ENCODE data around the gene RPS27. TPM values are rescaled to one million over a fixed set of nuclear protein-coding genes. Genes with fewer than 3 reads are reported as not detected.

The RPS27 gene
- total RNA-seq, 1 donor from 2014 or later, result 3,463 TPM

DNA sequence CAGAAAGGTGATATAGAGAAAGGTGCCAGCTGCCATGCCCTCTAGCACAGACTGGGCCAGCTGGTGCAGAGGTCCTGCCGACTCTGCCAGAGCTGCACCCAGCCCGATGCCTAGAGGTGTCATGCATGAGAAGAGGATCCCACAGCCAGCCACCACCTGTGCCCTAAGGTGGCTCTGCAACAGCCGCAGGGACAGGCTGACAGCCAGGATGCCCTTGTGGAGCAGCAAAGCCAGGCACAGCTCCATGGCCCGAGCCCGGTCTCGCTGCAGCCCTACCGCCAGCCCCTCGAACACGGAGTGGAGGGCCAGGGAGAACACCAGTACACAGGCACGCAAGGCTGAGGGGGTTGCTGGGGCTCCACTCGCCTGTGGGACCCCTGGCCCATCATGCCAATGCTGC is 30.4 kb upstream of the RPS27 start:
- intact Hi-C loops (cut with micrococcal nuclease), result no loop called here
- Mint-ChIP-seq H3K36me3 (ENCODE audit: low read depth) (peaks cover 68% of the 10 kb centered on the region), H3K9me3 (no peaks in the 10 kb centered on the region), H3K27ac (peak overlapping the region; percentile 26), H3K27me3 (no peaks in the 10 kb centered on the region), H3K4me1 (peaks cover 73% of the 10 kb centered on the region), H3K4me3 (no peak overlapping the region)
- ATAC-seq (ENCODE audit: low read depth) (no peak), DNase-seq (no peak)
- ChIA-PET CTCF (no interaction called here), POLR2A (interaction anchor here (0.6 to 8.3 kb wide), 6 partner anchors 11 to 243 kb away, joined by 3 to 234 read pairs (median 35); partner anchors contain the start of genes DENND4B, GATAD2B, JTB and RAB13)
- TF ChIP-seq, protein P1, sequence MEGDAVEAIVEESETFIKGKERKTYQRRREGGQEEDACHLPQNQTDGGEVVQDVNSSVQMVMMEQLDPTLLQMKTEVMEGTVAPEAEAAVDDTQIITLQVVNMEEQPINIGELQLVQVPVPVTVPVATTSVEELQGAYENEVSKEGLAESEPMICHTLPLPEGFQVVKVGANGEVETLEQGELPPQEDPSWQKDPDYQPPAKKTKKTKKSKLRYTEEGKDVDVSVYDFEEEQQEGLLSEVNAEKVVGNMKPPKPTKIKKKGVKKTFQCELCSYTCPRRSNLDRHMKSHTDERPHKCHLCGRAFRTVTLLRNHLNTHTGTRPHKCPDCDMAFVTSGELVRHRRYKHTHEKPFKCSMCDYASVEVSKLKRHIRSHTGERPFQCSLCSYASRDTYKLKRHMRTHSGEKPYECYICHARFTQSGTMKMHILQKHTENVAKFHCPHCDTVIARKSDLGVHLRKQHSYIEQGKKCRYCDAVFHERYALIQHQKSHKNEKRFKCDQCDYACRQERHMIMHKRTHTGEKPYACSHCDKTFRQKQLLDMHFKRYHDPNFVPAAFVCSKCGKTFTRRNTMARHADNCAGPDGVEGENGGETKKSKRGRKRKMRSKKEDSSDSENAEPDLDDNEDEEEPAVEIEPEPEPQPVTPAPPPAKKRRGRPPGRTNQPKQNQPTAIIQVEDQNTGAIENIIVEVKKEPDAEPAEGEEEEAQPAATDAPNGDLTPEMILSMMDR (IDR thresholded peaks at IDR 0.05), result no peak

DNA sequence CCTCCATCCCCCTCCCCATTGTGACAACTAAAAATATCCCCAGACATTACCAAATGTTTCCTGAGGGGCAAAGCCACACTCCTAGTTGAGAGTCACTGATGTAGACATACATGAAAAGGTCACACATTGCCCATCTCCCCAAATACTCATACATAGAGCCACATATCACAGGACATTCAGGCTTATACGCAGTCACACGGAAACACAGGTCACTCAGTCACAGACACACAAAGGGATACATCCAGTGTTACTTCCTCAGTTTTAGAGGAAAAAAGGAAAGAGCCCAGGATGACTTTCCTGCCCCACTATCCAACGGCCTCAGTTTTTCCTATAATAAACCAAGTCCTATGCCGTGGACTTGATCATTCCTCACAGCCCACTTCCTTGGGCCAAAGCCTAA is 29.1 kb upstream of the RPS27 start:
- H3K9me3 Mint-ChIP-seq, result no peaks in the 10 kb centered on the region
- DNase-seq (no peak), ATAC-seq (ENCODE audit: low read depth) (no peak)
- peaks cover 74% of the 10 kb centered on the region for H3K4me1 Mint-ChIP-seq
- intact Hi-C loops (cut with micrococcal nuclease), result no loop called here
- peak overlapping the region; percentile 89 for H3K4me3 Mint-ChIP-seq
- no peaks in the 10 kb centered on the region for H3K27me3 Mint-ChIP-seq
- H3K36me3 Mint-ChIP-seq (ENCODE audit: low read depth), result peaks cover 65% of the 10 kb centered on the region
- ChIA-PET CTCF (no interaction called here), POLR2A (interaction anchor here (0.6 to 8.3 kb wide), 4 partner anchors 15 to 121 kb away, joined by 7 to 234 read pairs (median 166); partner anchors contain the start of genes DENND4B and JTB)
- TF ChIP-seq, protein P1 (IDR thresholded peaks at IDR 0.05), result no peak
- peak overlapping the region; percentile 30 for H3K27ac Mint-ChIP-seq

DNA sequence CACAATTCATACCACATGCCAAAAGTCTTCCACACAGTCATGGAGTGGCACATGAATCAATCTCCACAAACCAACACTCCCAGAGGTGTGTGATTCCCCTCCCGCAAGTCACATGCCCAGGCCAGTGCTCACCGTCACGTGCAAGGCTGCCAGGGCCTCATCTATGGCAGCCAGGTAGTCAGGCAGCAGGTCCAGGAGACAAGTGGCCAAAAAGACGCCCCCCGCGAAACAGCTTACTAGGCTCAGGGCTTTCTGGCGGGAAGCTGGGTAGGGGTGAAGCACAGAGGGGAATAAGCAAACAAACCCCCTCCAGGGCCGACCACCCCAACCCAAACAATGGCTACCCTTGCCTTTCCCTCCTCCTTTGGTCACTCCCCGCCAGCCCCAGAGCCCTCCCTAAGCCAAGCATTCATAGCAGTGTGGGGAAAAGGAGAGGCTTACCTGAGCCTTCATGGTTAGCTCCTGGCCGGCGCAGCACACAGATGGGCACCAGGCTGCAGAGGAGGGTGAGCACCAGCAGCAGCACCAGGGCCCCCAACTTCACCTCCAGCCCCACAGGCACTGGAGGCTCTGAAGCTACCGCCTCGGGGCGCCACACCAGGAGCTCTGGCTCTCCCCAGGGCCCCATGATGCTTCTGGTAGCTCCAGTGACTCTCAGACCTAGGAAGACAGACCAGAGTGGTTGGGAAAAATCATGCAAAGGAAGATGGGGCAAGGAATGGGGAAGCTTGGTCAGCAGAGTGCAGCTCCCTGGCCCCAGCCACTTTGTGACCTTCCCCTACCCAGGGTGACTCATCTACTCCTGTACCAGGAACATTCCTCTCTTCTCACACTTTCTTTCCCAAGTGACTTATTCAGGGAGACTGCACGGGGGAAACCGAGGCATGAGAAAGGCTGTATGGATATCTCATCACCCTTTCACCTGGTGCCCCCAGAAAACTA is 28.2 kb upstream of the RPS27 start:
- H3K36me3 Mint-ChIP-seq (ENCODE audit: low read depth), result peaks cover 65% of the 10 kb centered on the region
- intact Hi-C loops (cut with micrococcal nuclease), result loop anchor here (1.0 kb wide), 3 partner anchors 16 to 39 kb away; partner anchors contain the start of genes DENND4B and RAB13
- H3K4me1 Mint-ChIP-seq, result peaks cover 72% of the 10 kb centered on the region
- no peaks in the 10 kb centered on the region for H3K9me3 Mint-ChIP-seq
- ChIA-PET CTCF (interaction anchor here (0.7 to 3.4 kb wide), 3 partner anchors 10 to 24 kb away, joined by 3 to 13 read pairs (median 12); partner anchors contain the start of genes DENND4B and RAB13), POLR2A (interaction anchor here (0.6 to 8.2 kb wide), 17 partner anchors 8 to 423 kb away, joined by 3 to 230 read pairs (median 6); partner anchors contain the start of genes DENND4B, GATAD2B, INTS3 and JTB)
- peak overlapping the region; percentile 90 for H3K27ac Mint-ChIP-seq
- no peaks in the 10 kb centered on the region for H3K27me3 Mint-ChIP-seq
- TF ChIP-seq, protein P1 (IDR thresholded peaks at IDR 0.05), result no peak
- H3K4me3 Mint-ChIP-seq, result peak overlapping the region; percentile 89
- ATAC-seq (ENCODE audit: low read depth), result no peak
- no peak for DNase-seq

DNA sequence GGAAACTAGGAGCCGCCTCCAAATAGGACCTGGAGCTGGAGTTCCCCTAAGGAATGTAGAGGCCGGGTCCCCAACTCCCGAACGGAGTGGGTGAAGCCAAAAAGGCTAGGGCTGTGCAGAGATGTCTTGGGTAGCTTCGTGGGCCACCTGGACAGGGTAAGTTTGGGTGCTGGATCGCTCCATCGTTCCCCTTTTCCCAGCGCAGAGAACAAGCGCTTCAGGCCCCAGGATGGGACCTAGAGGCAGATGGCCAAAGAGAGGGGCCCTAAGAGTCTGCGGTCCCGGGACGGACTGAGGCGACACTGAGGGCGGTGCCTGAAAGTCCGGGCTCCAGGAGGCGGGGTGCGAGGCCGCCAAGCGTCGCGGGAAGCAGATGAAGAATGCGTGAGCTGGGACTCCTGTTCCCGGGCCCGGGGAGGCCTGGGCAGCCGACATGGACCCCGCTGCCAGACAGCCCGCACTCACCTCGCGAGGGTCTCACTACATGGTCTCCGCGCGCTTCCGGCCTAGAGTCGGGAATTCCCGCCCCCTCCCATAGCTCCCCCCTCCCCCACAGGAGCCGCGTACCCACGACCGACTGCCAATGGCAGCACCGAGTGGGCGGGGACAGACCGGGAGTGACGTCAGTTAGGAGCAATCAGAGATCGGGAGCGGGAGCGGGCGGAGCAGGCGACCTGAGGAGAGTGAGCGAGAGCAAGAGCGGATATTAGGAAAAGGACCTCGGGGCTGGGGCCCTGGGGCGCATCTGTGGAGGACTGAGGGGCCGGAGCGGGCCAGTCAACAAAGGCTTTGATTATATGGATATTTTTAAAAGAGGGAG is 27.3 kb upstream of the RPS27 start, which contains the start of gene SLC39A1:
Gene SLC39A1, minus strand, starts transcription at position 508 of the 820 bp plus-strand sequence. CDS start 822 bp downstream, outside the sequence.
- Mint-ChIP-seq H3K4me1 (peaks cover 79% of the 10 kb centered on the region), H3K9me3 (no peaks in the 10 kb centered on the region), H3K36me3 (ENCODE audit: low read depth) (peaks cover 61% of the 10 kb centered on the region), H3K4me3 (peak within 1 kb of the TSS; percentile 89), H3K27me3 (no peaks in the 10 kb centered on the region), H3K27ac (peak within 1 kb of the TSS; percentile 90)
- intact Hi-C loops (cut with micrococcal nuclease), result loop anchor here (1.0 kb wide), 3 partner anchors 17 to 40 kb away; partner anchors contain the start of genes DENND4B and RAB13
- peak; percentile 49 for ATAC-seq (ENCODE audit: low read depth)
- ChIA-PET POLR2A (interaction anchor here (0.6 to 8.2 kb wide), 20 partner anchors 9 to 422 kb away, joined by 3 to 230 read pairs (median 5); partner anchors contain the start of genes DENND4B, GATAD2B, INTS3 and JTB), CTCF (interaction anchor here (0.7 to 3.4 kb wide), 3 partner anchors 9 to 23 kb away, joined by 3 to 13 read pairs (median 12); partner anchors contain the start of genes DENND4B and RAB13)
- TF ChIP-seq, protein P1 (IDR thresholded peaks at IDR 0.05), result no peak
- DNase-seq, result peak; percentile 93

All from activated B cell treated with CpG ODN at 0.5 μM for 24 hours (primary cell).